Activated naive CD8-positive, alpha-beta T cell (primary cell): ENCODE data around the gene REPIN1.

Experiments used
- H3K27ac Mint-ChIP-seq: one replicate; pipeline ENCODE4 v1.8.0; 2021; ENCODE audit warnings: mixed read lengths
- H3K27me3 Mint-ChIP-seq: one replicate; pipeline ENCODE4 v1.8.0; 2021; ENCODE audit warnings: mixed read lengths
- H3K36me3 Mint-ChIP-seq: one replicate; pipeline ENCODE4 v1.8.0; 2021; ENCODE audit warnings: mixed read lengths
- H3K4me1 Mint-ChIP-seq: one replicate; pipeline ENCODE4 v1.8.0; 2021; ENCODE audit warnings: low read depth, mixed read lengths
- H3K4me3 Mint-ChIP-seq: one replicate; pipeline ENCODE4 v1.8.0; 2021; ENCODE audit warnings: mild to moderate bottlenecking, mixed read lengths
- H3K9me3 Mint-ChIP-seq: one replicate; pipeline ENCODE4 v1.8.0; 2021; ENCODE audit warnings: low read depth, mixed read lengths

REPIN1 gene

GRCh38 chr7:150398108-150398964 lies 29.7 kb downstream of the REPIN1 start:
- H3K4me1 Mint-ChIP-seq, result peaks cover 8% of the 10 kb centered on the region
- no peaks in the 10 kb centered on the region for H3K9me3 Mint-ChIP-seq
- no peak overlapping the region for H3K4me3 Mint-ChIP-seq
- H3K27ac Mint-ChIP-seq, result no peak overlapping the region
- no peaks in the 10 kb centered on the region for H3K27me3 Mint-ChIP-seq
- H3K36me3 Mint-ChIP-seq, result no peaks in the 10 kb centered on the region

DNA sequence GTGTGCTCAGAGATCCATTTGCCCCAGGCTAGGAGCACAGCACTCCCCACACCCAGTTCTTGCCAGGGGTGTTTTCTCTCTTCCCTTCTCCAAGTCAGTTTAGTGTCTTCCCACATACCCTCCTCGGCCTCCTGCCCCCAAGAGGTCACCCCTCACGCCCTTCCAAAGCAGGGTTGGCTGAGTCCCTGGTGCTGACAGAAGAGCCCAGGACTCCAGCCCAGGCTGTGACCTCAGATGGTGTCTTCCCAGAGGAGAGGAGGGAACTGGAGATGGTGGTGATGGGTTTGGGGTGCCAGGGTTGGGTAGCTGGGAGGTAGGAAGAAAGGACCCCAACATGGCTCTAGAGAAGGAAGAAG lies 30.3 kb downstream of the REPIN1 start:
- no peak overlapping the region for H3K27ac Mint-ChIP-seq
- H3K36me3 Mint-ChIP-seq, result no peaks in the 10 kb centered on the region
- no peaks in the 10 kb centered on the region for H3K27me3 Mint-ChIP-seq
- no peaks in the 10 kb centered on the region for H3K9me3 Mint-ChIP-seq
- H3K4me3 Mint-ChIP-seq, result no peak overlapping the region
- peaks cover 10% of the 10 kb centered on the region for H3K4me1 Mint-ChIP-seq

GRCh38 chr7:150399421-150400007 lies 30.9 kb downstream of the REPIN1 start:
- H3K27ac Mint-ChIP-seq, result no peak overlapping the region

GRCh38 chr7:150400008-150400787 lies 31.6 kb downstream of the REPIN1 start:
- Mint-ChIP-seq H3K9me3 (no peaks in the 10 kb centered on the region), H3K27ac (no peak overlapping the region), H3K36me3 (no peaks in the 10 kb centered on the region), H3K4me1 (peaks cover 13% of the 10 kb centered on the region), H3K27me3 (no peaks in the 10 kb centered on the region), H3K4me3 (no peak overlapping the region)

More at GRCh38 chr7:150399421-150400007, 30.9 kb downstream of the REPIN1 start:
- Mint-ChIP-seq H3K27me3 (no peaks in the 10 kb centered on the region), H3K4me1 (peaks cover 15% of the 10 kb centered on the region), H3K4me3 (no peak overlapping the region), H3K36me3 (no peaks in the 10 kb centered on the region), H3K9me3 (no peaks in the 10 kb centered on the region)

DNA sequence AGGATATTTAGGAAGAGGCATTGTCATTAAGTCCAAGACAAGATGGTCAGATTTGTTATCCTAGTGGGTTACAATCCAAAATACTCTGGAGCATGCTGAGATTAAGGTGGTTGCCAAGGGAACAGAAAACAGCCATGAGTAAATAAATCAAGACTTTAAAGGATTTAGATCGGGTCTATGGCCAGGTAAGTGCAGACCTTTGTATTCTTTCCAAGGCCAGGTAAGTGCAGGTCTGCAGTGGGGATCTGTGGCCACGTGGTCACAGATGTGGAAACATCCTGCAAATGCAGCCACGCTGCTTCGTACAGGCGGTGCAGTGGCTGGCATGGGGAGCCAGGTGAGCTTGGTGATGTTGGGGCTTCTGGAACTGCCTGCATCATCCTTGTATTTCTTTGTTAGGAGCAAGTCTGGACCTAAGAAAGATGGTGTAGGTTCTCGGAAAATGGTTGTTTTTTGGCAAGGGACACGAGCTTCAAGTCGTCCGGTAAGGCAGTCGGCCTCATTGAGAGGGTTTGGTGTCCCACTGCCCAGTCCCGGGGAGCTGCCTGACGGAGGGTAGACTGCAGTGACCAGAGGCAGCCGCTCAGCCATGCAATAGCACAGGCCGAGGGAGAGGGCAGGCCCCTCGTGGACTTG lies 32.3 kb downstream of the REPIN1 start:
- Mint-ChIP-seq H3K27me3 (no peaks in the 10 kb centered on the region), H3K9me3 (no peaks in the 10 kb centered on the region), H3K27ac (no peak overlapping the region), H3K4me3 (no peak overlapping the region), H3K36me3 (no peaks in the 10 kb centered on the region), H3K4me1 (peaks cover 18% of the 10 kb centered on the region)

DNA sequence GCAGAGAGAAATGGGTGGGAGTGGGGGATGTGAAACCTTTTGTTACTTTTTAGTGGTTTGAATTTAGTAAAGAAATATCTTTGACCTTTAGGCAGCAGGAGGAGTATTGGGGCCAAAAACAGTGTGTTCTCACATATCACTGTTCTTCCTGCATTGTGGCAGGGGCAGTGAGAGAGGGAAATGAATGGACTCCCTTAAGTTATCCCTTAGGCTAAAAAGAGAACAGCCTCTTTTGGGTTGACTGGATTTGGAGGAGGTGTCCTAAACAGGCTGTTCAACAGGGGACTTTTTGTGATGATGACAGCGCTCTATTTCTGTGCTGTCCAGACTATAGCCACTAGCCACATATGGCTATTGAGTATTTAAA lies 32.8 kb downstream of the REPIN1 start:
- H3K27me3 Mint-ChIP-seq, result no peaks in the 10 kb centered on the region
- H3K4me1 Mint-ChIP-seq, result peaks cover 23% of the 10 kb centered on the region
- H3K36me3 Mint-ChIP-seq, result no peaks in the 10 kb centered on the region
- no peak overlapping the region for H3K27ac Mint-ChIP-seq
- H3K9me3 Mint-ChIP-seq, result no peaks in the 10 kb centered on the region
- no peak overlapping the region for H3K4me3 Mint-ChIP-seq

DNA sequence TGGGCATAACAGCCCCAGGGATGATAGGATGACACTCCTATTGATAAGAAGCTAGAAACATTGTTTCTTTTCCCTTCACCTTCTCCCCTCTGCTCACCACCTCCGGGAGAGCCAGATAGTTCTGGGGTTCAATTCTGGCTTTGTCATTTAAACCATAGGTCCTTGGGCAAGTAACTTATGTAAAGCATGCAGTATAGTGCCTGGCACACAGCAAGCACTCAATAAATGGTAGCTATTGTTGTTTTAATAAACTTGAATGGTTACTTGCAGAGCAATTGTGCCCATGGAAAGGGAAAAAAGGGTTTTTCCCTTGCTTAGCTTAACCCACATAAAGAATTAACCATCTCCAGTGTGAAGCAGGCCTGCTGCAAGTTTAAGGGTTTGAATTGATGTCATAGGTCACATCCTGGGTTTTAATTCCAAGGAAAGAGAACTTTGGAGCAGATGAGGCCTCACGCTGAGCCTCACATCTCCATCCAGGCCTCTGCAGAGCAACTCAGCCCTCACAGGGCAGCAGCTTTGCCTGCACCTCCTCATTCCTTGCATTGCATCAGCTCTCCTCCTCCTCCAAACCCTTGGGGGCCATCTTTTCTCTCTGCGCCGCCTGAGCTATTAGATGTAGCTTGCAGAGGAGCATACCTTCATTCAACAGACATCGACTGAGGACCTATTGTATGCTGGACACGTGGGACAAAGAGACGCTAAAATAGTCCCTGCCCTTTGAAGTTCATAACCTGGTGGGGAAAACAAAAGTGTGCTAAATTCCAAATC lies 33.4 kb downstream of the REPIN1 start:
- no peaks in the 10 kb centered on the region for H3K27me3 Mint-ChIP-seq
- peaks cover under 1% of the 10 kb centered on the region for H3K36me3 Mint-ChIP-seq
- peaks cover 29% of the 10 kb centered on the region for H3K4me1 Mint-ChIP-seq
- no peak overlapping the region for H3K4me3 Mint-ChIP-seq
- H3K27ac Mint-ChIP-seq, result peak overlapping the region; percentile 51
- no peaks in the 10 kb centered on the region for H3K9me3 Mint-ChIP-seq

DNA sequence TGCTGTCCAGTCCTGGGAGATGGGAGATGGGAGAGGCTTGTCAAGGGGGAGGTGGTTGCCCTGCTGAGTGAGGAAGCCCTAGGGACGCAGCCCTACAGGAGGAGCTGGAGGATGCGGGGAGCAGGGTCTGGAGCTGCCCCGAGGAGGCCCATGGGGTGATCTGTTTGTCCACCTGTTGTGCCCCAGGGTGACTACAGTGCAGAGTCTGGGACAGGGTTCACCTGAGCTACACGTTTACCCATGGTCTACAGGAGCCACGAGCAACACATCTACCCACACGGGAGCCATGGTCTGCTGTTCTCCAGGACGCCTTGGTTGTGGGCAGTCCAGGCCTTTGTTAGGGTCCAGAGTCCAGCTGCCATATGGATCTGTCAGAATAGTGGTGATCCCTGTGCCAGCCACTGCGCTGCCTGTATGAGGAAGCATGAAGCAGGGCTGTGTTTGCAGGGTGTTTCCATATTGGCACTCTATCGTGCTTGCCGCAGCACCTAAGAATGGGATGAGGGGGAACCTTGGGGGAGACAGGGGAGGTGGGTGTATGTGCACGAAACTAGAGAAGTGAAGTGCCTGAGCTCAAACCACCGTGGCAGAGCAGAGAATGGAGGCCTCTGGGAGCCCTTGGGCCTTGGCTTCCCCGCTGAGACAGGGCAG lies 34.2 kb downstream of the REPIN1 start:
- no peaks in the 10 kb centered on the region for H3K27me3 Mint-ChIP-seq
- peaks cover 2% of the 10 kb centered on the region for H3K36me3 Mint-ChIP-seq
- peak overlapping the region; percentile 61 for H3K4me3 Mint-ChIP-seq
- H3K27ac Mint-ChIP-seq, result peak overlapping the region; percentile 75
- H3K4me1 Mint-ChIP-seq, result peaks cover 31% of the 10 kb centered on the region
- no peaks in the 10 kb centered on the region for H3K9me3 Mint-ChIP-seq

DNA sequence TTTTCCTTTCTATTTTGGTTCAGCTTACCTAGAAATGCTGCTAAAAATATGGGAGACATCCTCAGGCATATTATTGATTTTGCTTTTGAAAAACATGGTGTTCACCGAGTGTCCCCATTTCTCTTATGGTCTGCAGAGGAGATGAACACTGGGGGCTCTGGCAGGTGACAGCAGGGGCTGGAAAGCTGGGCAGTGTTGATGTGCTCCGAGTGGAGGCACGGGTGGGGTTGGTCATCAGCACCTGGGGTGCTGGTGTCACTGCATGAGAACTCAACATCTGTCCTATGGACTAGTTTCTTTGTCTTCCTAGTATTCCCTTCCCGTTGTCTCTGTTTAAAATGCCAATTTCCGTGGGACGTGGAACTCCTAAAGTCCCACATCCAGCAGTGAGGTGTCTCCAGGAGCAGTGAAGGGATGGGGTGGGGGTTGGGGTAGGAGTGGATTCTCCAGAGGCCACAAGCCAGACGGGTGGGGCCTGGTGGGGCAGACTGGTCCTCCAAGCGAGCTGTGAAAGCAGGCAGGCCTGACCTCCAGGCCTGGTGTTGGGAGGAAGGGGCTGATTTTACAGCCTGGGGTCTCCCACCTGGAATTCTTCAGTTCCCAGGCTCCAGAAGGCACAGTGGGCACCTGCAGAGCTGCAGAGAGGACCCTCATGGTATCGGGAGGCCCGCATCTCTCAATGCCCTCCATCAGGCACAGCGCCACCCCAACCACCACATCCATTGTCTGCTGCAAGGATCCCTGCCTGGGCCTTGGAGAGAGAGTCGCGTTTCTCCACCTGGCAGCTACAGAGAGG lies 35.0 kb downstream of the REPIN1 start:
- Mint-ChIP-seq H3K36me3 (peaks cover 2% of the 10 kb centered on the region), H3K4me3 (peak overlapping the region; percentile 88), H3K9me3 (no peaks in the 10 kb centered on the region), H3K27me3 (no peaks in the 10 kb centered on the region), H3K27ac (peak overlapping the region; percentile 95), H3K4me1 (peaks cover 33% of the 10 kb centered on the region)

DNA sequence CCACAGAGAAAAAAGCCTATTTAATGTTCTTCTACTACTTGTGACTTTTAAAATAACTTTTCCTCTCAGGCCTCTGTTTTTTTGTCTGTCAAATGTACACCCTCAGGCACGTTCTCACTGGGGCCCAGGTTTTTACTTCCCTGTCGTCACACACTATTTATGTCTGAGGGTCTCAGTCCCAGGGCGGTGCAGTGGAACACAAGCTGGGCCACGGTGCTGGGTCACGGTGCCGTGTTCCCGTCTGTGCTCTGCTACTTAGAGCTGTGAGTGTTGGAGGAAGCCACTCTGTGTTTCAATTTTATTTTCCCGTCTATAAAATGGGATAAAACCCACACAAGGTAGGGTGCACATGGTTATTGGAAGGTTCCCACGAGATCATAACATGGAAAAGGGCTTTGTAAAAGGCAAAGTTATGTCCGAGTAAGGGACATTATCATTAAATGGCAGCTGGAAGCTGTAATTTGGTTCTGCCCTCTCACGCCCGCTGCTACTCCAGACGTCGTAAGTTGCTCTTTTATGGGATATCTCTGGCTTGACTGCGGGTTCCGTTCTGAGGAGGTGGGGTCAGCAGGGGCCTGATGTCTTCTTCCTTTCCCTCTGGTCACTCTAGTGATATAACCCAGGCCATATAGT lies 35.7 kb downstream of the REPIN1 start:
- no peaks in the 10 kb centered on the region for H3K9me3 Mint-ChIP-seq
- H3K4me1 Mint-ChIP-seq, result peaks cover 37% of the 10 kb centered on the region
- H3K27me3 Mint-ChIP-seq, result no peaks in the 10 kb centered on the region
- H3K27ac Mint-ChIP-seq, result peak overlapping the region; percentile 95
- H3K36me3 Mint-ChIP-seq, result peaks cover 2% of the 10 kb centered on the region
- peak overlapping the region; percentile 88 for H3K4me3 Mint-ChIP-seq

DNA sequence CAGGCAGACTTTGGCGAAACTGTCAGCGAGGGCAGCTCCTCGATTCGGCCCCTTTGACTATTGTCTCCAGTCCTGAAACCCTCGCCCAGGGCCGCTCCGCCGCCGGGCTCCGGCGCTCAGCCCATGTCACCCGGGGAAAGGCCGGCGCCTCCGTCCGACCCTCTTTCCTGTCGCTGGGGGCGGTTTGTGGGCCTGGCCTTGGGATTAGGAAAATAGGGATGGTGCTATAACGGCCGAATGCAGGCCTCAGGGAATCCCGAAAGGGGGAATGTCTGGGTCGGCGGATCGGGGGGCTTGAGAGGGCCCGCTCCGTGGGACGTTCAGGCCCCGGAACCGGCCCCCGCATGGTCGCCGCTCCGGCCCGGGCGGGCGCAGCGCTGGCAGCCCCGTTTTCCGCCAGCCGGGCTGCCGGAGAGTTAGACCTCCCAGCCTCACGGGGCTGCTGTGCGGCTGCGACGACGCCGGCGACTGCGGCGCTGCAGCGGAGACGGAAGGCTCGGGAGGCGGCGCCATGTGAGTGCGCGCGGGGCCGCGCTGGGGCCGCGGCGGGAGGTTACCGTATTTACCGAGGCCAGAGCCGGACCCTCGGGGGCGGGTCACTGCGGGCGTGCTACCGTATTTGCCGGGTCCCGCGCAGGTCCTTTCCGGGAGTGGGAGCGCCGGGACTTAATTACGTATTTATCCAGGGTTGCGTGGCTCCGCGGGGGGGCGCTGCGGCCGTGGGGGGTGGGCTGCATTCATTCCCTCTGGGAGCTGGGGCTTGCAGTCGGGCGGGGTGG lies 36.4 kb downstream of the REPIN1 start:
- H3K4me3 Mint-ChIP-seq, result peak overlapping the region; percentile 94
- peaks cover 37% of the 10 kb centered on the region for H3K4me1 Mint-ChIP-seq
- peaks cover 2% of the 10 kb centered on the region for H3K36me3 Mint-ChIP-seq
- peak overlapping the region; percentile 98 for H3K27ac Mint-ChIP-seq
- H3K9me3 Mint-ChIP-seq, result no peaks in the 10 kb centered on the region
- H3K27me3 Mint-ChIP-seq, result no peaks in the 10 kb centered on the region

GRCh38 chr7:150405584-150406311 lies 37.1 kb downstream of the REPIN1 start:
- Mint-ChIP-seq H3K4me1 (peaks cover 37% of the 10 kb centered on the region), H3K9me3 (no peaks in the 10 kb centered on the region), H3K27me3 (no peaks in the 10 kb centered on the region), H3K36me3 (peaks cover 2% of the 10 kb centered on the region), H3K4me3 (peak overlapping the region; percentile 94), H3K27ac (peak overlapping the region; percentile 98)
